Adipose tissue (tissue), 3 donors: ENCODE measurements around the gene RPTOR. TPM values are rescaled to one million over a fixed set of nuclear protein-coding genes. Genes with fewer than 3 reads are reported as not detected.
"Not testable (repeated sequence)": the region's sequence is repeated elsewhere in the genome, so short reads cannot be mapped to it uniquely, and the experiment has no call there.

Source experiments
- H3K27ac ChIP-seq: one replicate; pipeline ENCODE4 v1.5.1; 2013; ENCODE audit warnings: low read depth, low read length
- WGBS, 3 donors: extraction: QIAGEN DNeasy Blood & Tissue Kit; methylation state at CpG; one replicate each; pipeline ENCODE4 v1.1.7; 2013; 5-methylcytosine and 5-hydroxymethylcytosine counted together
- polyA plus RNA-seq, 3 donors: library from polyadenylated mRNA; stranded (reverse); fragments of 200-250 nt; gene quantifications; one replicate each; pipeline ENCODE4 v1.2.3, GENCODE V29; 2013
- donor health status: healthy with polysubstance abuse.
- donor health status: Bipolar disorder and iron deficiency.
- donor health status: healthy.

The RPTOR gene
- polyA plus RNA-seq, 3 donors = 5.8 to 13.2 (median 7.5) TPM

- WGBS, 3 donors = 66 to 91% (median 87%) methylated on average over 5 of the region's 5 CpGs
These were observed 323.5 kb downstream of the RPTOR start for GRCh38 chr17:80868022-80868609.

GRCh38 chr17:80869481-80870145 lies 325.0 kb downstream of the RPTOR start:
- H3K27ac ChIP-seq = no peak overlapping the region
- 84 to 92% (median 85%) methylated on average over 7 of the region's 7 CpGs for WGBS, 3 donors

More at GRCh38 chr17:80868022-80868609, 323.5 kb downstream of the RPTOR start:
- H3K27ac ChIP-seq = no peak overlapping the region

- WGBS, 3 donors = 57 to 77% (median 70%) methylated on average over 8 of the region's 8 CpGs
These were observed 325.8 kb downstream of the RPTOR start for GRCh38 chr17:80870401-80870800.

GRCh38 chr17:80871341-80871740 lies 326.7 kb downstream of the RPTOR start:
- WGBS, 3 donors = 41 to 89% (median 43%) methylated on average over 12 of the region's 12 CpGs
- H3K27ac ChIP-seq = no peak overlapping the region

More at GRCh38 chr17:80870401-80870800, 325.8 kb downstream of the RPTOR start:
- H3K27ac ChIP-seq = no peak overlapping the region

- WGBS, 3 donors = 66 to 86% (median 72%) methylated on average over 14 of the region's 14 CpGs
- no peak overlapping the region for H3K27ac ChIP-seq
These were observed 327.4 kb downstream of the RPTOR start for GRCh38 chr17:80872001-80872500.

- no peak overlapping the region for H3K27ac ChIP-seq
- WGBS, 3 donors = 55 to 68% (median 68%) methylated on average over 18 of the region's 18 CpGs
These were observed 328.1 kb downstream of the RPTOR start for GRCh38 chr17:80872501-80873306.

- H3K27ac ChIP-seq = no peak overlapping the region
- WGBS, 3 donors = 59 to 86% (median 62%) methylated on average over 14 of the region's 14 CpGs
These were observed 328.8 kb downstream of the RPTOR start for GRCh38 chr17:80873307-80873951.

GRCh38 chr17:80874866-80875445 lies 330.3 kb downstream of the RPTOR start:
- 95 to 97% (median 95%) methylated on average over 19 of the region's 19 CpGs for WGBS, 3 donors
- H3K27ac ChIP-seq = no peak overlapping the region

- WGBS, 3 donors = 96 to 98% (median 98%) methylated on average over 27 to 29 of the region's 29 CpGs
- not testable (repeated sequence) for H3K27ac ChIP-seq
These were observed 330.9 kb downstream of the RPTOR start for GRCh38 chr17:80875480-80875995.

GRCh38 chr17:80876456-80876949 lies 331.9 kb downstream of the RPTOR start:
- not testable (repeated sequence) for H3K27ac ChIP-seq
- 97 to 98% (median 97%) methylated on average over 28 to 35 of the region's 39 CpGs for WGBS, 3 donors

GRCh38 chr17:80876950-80877728 lies 332.5 kb downstream of the RPTOR start:
- no peak overlapping the region for H3K27ac ChIP-seq
- 74 to 89% (median 78%) methylated on average over 31 to 32 of the region's 32 CpGs for WGBS, 3 donors

- H3K27ac ChIP-seq = no peak overlapping the region
- WGBS, 3 donors = 83 to 91% (median 90%) methylated on average over 14 of the region's 14 CpGs
These were observed 333.2 kb downstream of the RPTOR start for GRCh38 chr17:80877729-80878303.

GRCh38 chr17:80878876-80879722 lies 334.5 kb downstream of the RPTOR start:
- 89 to 93% (median 92%) methylated on average over 29 to 31 of the region's 31 CpGs for WGBS, 3 donors
- H3K27ac ChIP-seq = no peak overlapping the region

- no peak overlapping the region for H3K27ac ChIP-seq
- WGBS, 3 donors = 77 to 86% (median 81%) methylated on average over 35 of the region's 35 CpGs
These were observed 335.3 kb downstream of the RPTOR start for GRCh38 chr17:80879723-80880647.

GRCh38 chr17:80880648-80880985 lies 336.0 kb downstream of the RPTOR start:
- H3K27ac ChIP-seq = no peak overlapping the region
- 87 to 93% (median 89%) methylated on average over 11 of the region's 11 CpGs for WGBS, 3 donors
